Suprapubic skin (tissue), 3 donors: ENCODE data around the gene SMC6.

Experiments used
- CTCF ChIP-seq, 2 donors: fragments of 200-600 bp in 1 of 2; fragments of 450-650 bp in 1 of 2; sonication (generic) in 1 of 2; IDR thresholded peaks; one replicate each; pipeline ENCODE4 v1.5.1; 2016 to 2019; ENCODE audit warnings: antibody characterized with exemption in 2 of 2, mild to moderate bottlenecking in 1 of 2, moderate library complexity in 1 of 2
- POLR2AphosphoS5 ChIP-seq, 3 donors: sonication (generic); formaldehyde crosslinking; IDR thresholded peaks; one replicate each; pipeline ENCODE4 v1.6.1; 2017; ENCODE audit warnings: antibody characterized with exemption in 3 of 3

- no peak for TF ChIP-seq CTCF (IDR thresholded peaks at IDR 0.05)
- no peak for TF ChIP-seq POLR2AphosphoS5 (IDR thresholded peaks at IDR 0.05)
Measured at GRCh38 chr2:17682098-17682857, 71.3 kb downstream of the SMC6 start.
